Measurements from ENCODE around the gene RCSD1.

Gene RCSD1

GRCh38 chr1:167705250-167705649 is 75.2 kb downstream of the RCSD1 start:
- no peak for ATAC-seq
- TF ChIP-seq BACH2 (CRISPR knock-in tag; IDR thresholded peaks at IDR 0.05; ENCODE audit: borderline replicate concordance), result no peak
- no peak for TF ChIP-seq TOX (CRISPR knock-in tag; IDR thresholded peaks at IDR 0.05; ENCODE audit: borderline replicate concordance)
- TF ChIP-seq ARNTL (CRISPR knock-in tag; IDR thresholded peaks at IDR 0.05; ENCODE audit: borderline replicate concordance, low read depth), result no peak
- TF ChIP-seq PPARA (CRISPR knock-in tag; IDR thresholded peaks at IDR 0.05; ENCODE audit: borderline replicate concordance), result no peak
- no peak for TF ChIP-seq ZFP3 (CRISPR knock-in tag; IDR thresholded peaks at IDR 0.05)
- no peak for TF ChIP-seq GLIS3 (CRISPR knock-in tag; IDR thresholded peaks at IDR 0.05)
- no peak for TF ChIP-seq CSDC2 (CRISPR knock-in tag; IDR thresholded peaks at IDR 0.05)

- ATAC-seq, result no peak
- TF ChIP-seq PPARA (CRISPR knock-in tag; IDR thresholded peaks at IDR 0.05; ENCODE audit: borderline replicate concordance) (no peak), ARNTL (CRISPR knock-in tag; IDR thresholded peaks at IDR 0.05; ENCODE audit: borderline replicate concordance, low read depth) (no peak), TCF4 (CRISPR knock-in tag; IDR thresholded peaks at IDR 0.05; ENCODE audit: borderline replicate concordance) (no peak), TOX (CRISPR knock-in tag; IDR thresholded peaks at IDR 0.05; ENCODE audit: borderline replicate concordance) (no peak), OSR1 (CRISPR knock-in tag; IDR thresholded peaks at IDR 0.05) (no peak), CREB5 (CRISPR knock-in tag; IDR thresholded peaks at IDR 0.05; ENCODE audit: low read depth) (no peak), PATZ1 (CRISPR knock-in tag; IDR thresholded peaks at IDR 0.05; ENCODE audit: borderline replicate concordance) (no peak), CSDC2 (CRISPR knock-in tag; IDR thresholded peaks at IDR 0.05) (no peak), ZNF565 (CRISPR knock-in tag; conservative IDR thresholded peaks at IDR 0.05; ENCODE audit: low read depth) (no peak), ZFP30 (CRISPR knock-in tag; IDR thresholded peaks at IDR 0.05) (no peak), ZFP3 (CRISPR knock-in tag; IDR thresholded peaks at IDR 0.05) (no peak), CSRNP3 (CRISPR knock-in tag; IDR thresholded peaks at IDR 0.05) (no peak), ZNF8 (CRISPR knock-in tag; IDR thresholded peaks at IDR 0.05) (no peak), RARB (CRISPR knock-in tag; IDR thresholded peaks at IDR 0.05) (no peak), ESRRG (CRISPR knock-in tag; IDR thresholded peaks at IDR 0.05) (no peak), GLIS3 (CRISPR knock-in tag; IDR thresholded peaks at IDR 0.05) (no peak), ZNF70 (CRISPR knock-in tag; IDR thresholded peaks at IDR 0.05) (no peak), SNAI2 (CRISPR knock-in tag; IDR thresholded peaks at IDR 0.05) (no peak), BACH2 (CRISPR knock-in tag; IDR thresholded peaks at IDR 0.05; ENCODE audit: borderline replicate concordance) (no peak), TSHZ2 (CRISPR knock-in tag; IDR thresholded peaks at IDR 0.05) (no peak)
Observed at GRCh38 chr1:167706363-167706762, 76.3 kb downstream of the RCSD1 start.

- ATAC-seq, result no peak
- no peak for TF ChIP-seq ZFP3 (CRISPR knock-in tag; IDR thresholded peaks at IDR 0.05)
- no peak for TF ChIP-seq CREB5 (CRISPR knock-in tag; IDR thresholded peaks at IDR 0.05; ENCODE audit: low read depth)
- TF ChIP-seq CSRNP3 (CRISPR knock-in tag; IDR thresholded peaks at IDR 0.05), result no peak
- no peak for TF ChIP-seq POU6F1 (CRISPR knock-in tag; IDR thresholded peaks at IDR 0.05; ENCODE audit: borderline replicate concordance, low read depth)
Observed at GRCh38 chr1:167706931-167707877, 77.2 kb downstream of the RCSD1 start.

Data from SK-N-SH treated with all-trans-retinoic acid at 6 μM for 48 hours (cell line).